ENCODE results near the gene BHLHA9. TPM values are rescaled to one million over a fixed set of nuclear protein-coding genes. Genes with fewer than 3 reads are reported as not detected.

Gene BHLHA9
- total RNA-seq, 1 donor from 2014 or later = not detected

DNA sequence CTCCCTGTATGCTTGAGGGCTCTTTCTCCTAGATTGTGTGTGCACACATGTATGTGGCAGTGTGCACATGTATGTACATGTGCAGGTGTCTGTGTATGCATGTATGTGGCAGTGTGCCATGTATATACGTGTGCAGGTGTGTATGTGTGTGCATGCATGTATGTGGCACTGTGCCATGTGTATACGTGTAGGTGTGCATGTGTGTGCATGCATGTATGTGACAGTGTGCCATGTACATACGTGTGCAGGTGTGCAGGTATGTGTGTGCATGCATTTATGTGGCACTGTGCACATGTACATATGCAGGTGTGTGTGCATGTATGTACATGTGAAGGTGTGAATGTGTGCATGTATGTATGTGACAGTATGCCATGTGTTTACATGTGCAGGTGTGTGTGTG is 43.9 kb upstream of the BHLHA9 start:
- peaks cover 20% of the 10 kb centered on the region for H3K4me1 ChIP-seq
- ATAC-seq (no peak), DNase-seq (no peak)
- H3K4me3 ChIP-seq = no peak overlapping the region
- intact Hi-C loops (cut with DNase I) = no loop called here
- H3K27me3 ChIP-seq (ENCODE audit: low read depth) = peaks cover 34% of the 10 kb centered on the region
- TF ChIP-seq, protein P1, sequence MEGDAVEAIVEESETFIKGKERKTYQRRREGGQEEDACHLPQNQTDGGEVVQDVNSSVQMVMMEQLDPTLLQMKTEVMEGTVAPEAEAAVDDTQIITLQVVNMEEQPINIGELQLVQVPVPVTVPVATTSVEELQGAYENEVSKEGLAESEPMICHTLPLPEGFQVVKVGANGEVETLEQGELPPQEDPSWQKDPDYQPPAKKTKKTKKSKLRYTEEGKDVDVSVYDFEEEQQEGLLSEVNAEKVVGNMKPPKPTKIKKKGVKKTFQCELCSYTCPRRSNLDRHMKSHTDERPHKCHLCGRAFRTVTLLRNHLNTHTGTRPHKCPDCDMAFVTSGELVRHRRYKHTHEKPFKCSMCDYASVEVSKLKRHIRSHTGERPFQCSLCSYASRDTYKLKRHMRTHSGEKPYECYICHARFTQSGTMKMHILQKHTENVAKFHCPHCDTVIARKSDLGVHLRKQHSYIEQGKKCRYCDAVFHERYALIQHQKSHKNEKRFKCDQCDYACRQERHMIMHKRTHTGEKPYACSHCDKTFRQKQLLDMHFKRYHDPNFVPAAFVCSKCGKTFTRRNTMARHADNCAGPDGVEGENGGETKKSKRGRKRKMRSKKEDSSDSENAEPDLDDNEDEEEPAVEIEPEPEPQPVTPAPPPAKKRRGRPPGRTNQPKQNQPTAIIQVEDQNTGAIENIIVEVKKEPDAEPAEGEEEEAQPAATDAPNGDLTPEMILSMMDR (IDR thresholded peaks at IDR 0.05) = no peak
- H3K36me3 ChIP-seq = no peaks in the 10 kb centered on the region
- H3K27ac ChIP-seq = no peak overlapping the region
- no peaks in the 10 kb centered on the region for H3K9me3 ChIP-seq

DNA sequence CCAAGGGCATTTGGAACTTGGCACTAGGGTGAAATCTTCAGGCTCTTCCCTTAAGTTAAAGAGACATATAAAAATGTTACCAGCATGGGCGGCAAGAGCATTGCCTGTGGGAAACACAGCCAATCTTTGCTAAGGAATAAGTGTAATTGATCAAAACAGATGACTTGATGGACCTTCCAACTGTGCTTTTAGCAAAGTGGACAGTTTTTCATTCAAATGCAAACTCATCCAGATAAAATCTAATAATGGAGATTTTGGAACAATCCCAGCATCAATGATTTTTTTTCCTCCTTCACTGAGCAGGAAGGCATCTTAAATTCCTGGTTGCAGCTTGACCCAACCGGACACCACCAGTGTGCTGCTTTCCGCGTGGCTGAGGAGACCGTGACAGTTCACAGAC is 42.9 kb upstream of the BHLHA9 start:
- Histone ChIP-seq H3K27me3 (ENCODE audit: low read depth) (peaks cover 35% of the 10 kb centered on the region), H3K27ac (no peak overlapping the region), H3K36me3 (no peaks in the 10 kb centered on the region), H3K9me3 (no peaks in the 10 kb centered on the region), H3K4me1 (peaks cover 27% of the 10 kb centered on the region), H3K4me3 (peak overlapping the region; percentile 70)
- intact Hi-C loops (cut with DNase I) = no loop called here
- ATAC-seq = no peak
- peak; percentile 23 for DNase-seq
- TF ChIP-seq, protein P1 (IDR thresholded peaks at IDR 0.05) = no peak

DNA sequence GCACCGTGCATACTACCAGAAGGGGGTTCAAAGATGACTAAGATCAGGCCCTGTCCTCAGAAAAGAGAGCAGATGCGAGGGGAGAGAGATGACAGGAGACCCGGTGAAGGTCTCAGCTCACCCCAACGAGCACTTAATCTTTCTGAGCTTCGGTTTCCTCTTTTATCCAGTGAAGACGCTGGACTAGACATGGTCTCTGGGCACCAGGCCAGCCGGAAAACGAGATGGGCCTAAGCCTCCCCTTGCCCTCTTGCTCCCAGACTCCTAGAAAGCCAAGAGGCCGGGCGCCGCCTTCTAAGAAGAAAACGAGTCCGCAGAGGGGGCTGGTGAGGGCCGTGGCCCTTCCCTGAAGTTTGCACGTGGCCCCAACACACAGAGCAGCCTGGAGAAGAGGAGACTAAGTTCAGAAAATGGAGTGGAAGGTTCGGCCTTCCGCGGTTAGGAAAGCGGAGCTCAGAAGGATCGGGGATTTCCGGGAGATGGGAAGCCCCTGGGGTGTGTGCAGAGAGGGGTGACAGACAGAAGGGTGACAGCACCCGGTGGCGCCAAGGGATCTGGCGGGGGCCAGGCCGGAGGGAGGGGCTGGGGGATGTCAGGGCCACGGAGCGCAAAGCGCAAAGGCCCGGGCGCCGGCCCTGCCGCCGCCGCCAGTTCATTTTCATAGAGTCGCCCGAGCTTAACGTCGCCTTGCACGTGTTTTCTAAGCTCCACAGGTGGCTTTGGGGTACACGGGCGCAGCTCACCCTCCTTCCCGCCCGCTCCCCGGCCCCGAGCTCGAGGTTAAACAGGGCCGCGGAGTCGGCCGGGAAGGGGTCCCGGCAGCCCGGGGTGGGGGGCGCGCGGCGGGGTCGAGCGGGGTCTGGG is 42.1 kb upstream of the BHLHA9 start:
- no peaks in the 10 kb centered on the region for H3K36me3 ChIP-seq
- ATAC-seq (peak in 1 of 2 donors; percentile 28), DNase-seq (peak; percentile 61)
- TF ChIP-seq, protein P1 (IDR thresholded peaks at IDR 0.05) = no peak
- intact Hi-C loops (cut with DNase I) = no loop called here
- H3K27ac ChIP-seq = peak overlapping the region; percentile 76
- H3K27me3 ChIP-seq (ENCODE audit: low read depth) = peaks cover 35% of the 10 kb centered on the region
- no peaks in the 10 kb centered on the region for H3K9me3 ChIP-seq
- H3K4me3 ChIP-seq = peak overlapping the region; percentile 70
- H3K4me1 ChIP-seq = peaks cover 33% of the 10 kb centered on the region

DNA sequence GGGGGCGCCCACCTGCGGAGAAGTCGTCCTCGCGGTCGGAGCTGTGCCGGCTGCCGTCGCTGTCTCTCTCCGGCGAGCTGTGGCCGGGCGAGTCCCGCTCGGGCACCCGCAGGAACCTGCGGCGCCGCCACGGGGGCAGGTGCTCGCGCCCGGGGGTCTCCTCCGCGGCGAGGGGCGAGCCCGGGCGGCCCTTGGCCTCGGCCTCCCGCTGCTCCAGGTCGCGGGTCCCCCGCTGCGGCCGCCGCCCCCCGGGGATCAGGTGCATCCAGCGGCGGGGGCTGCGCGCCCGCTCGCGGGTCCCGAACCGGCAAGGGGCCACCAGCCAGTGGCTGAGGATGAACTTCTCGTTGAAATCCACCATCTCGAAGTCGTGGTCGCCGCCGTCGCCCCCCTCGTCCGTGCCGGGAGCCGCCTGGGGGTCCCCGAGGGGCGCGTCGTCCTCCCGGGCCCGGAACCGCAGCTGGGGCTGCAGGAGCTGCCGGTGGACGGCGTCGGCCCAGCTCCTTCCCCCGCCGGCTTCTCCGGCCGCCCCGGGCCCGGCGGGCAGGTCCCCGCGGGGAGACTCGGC is 41.4 kb upstream of the BHLHA9 start:
- Histone ChIP-seq H3K36me3 (no peaks in the 10 kb centered on the region), H3K4me3 (peak overlapping the region; percentile 70), H3K27ac (peak overlapping the region; percentile 76), H3K9me3 (no peaks in the 10 kb centered on the region), H3K4me1 (peaks cover 33% of the 10 kb centered on the region), H3K27me3 (ENCODE audit: low read depth) (peaks cover 35% of the 10 kb centered on the region)
- ATAC-seq = peak in 1 of 2 donors; percentile 9
- TF ChIP-seq, protein P1 (IDR thresholded peaks at IDR 0.05) = no peak
- DNase-seq = peak; percentile 51
- intact Hi-C loops (cut with DNase I) = no loop called here

DNA sequence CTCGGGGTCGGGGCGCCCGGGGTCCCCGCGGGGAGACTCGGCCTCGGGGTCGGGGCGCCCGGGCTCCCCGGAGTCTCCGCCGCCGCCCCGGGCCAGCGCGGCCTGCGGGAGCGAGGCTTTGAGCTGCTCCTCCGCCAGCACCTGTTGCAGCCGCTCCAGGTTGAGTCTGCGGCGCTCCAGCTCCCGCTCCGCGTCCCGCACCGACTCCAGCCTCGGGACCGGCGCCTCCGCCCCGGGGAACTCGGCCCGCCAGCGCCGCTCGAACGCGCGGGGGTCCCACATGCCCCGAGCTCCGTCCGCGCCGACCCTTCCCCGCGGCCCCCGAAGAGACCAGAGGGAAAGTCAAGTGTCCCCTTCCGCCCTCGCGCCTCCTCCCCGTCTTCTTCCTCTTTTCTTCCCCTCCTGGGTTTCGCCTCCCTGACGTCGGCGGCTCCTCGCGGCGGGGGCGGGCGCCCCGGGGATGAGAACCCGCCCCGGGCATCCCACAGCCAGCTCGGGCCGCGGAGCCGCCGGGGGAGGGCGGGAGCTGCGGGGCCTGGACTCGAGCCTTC is 40.8 kb upstream of the BHLHA9 start:
- peaks cover 33% of the 10 kb centered on the region for H3K4me1 ChIP-seq
- peak; percentile 90 for DNase-seq
- peak overlapping the region; percentile 76 for H3K27ac ChIP-seq

More for the DNA sequence above, 40.8 kb upstream of the BHLHA9 start:
- H3K4me3 ChIP-seq = peak overlapping the region; percentile 70
- no peaks in the 10 kb centered on the region for H3K9me3 ChIP-seq
- H3K27me3 ChIP-seq (ENCODE audit: low read depth) = peaks cover 35% of the 10 kb centered on the region
- TF ChIP-seq, protein P1 (IDR thresholded peaks at IDR 0.05) = no peak
- no peaks in the 10 kb centered on the region for H3K36me3 ChIP-seq
- peak; percentile 80 to 86 for ATAC-seq
- intact Hi-C loops (cut with DNase I) = no loop called here
